GM19240 (cell line): Measurements from ENCODE around the gene ADNP.
"Not testable (repeated sequence)": the region's sequence is repeated elsewhere in the genome, so short reads cannot be mapped to it uniquely, and the experiment has no call there.

Source experiments
- DNase-seq: peaks from one replicate; pipeline ENCODE4 v3.0.0; 2011; ENCODE audit warnings: low spot score; ENCODE audit not compliant: insufficient read length

ADNP gene

DNA sequence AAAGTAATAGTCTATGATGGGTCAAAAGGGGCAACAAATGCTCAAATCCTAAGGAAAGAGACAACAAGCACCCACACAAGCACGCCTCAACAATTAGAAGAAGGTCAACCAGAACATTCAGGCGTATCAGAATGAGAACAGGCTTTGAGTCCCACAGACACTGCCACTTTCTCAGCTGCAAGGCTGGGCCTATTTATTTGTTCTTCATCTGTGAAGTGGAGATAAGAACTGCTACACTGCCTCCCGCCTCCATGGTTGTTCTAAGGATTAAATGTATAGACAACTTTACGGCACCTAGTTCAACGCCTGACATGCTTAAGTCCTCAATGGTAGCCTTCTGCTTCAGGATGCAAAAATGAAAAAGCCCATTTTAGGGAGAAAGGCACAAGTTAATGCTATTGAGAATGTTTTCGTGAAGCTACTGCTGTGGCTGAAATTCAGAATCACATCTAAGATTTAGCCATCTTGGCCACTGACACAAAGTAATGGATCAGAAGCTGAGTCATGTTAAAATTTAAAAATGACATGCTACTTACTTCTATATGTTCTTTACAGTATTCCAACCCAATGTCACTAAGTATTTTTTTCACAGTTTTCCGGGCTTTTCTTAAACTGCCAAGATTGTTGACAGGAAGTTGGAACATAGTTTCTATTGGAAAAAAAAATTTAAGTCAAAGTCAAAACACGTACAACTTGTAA, 27.7 kb downstream of the ADNP start:
- DNase-seq = no peak

DNA sequence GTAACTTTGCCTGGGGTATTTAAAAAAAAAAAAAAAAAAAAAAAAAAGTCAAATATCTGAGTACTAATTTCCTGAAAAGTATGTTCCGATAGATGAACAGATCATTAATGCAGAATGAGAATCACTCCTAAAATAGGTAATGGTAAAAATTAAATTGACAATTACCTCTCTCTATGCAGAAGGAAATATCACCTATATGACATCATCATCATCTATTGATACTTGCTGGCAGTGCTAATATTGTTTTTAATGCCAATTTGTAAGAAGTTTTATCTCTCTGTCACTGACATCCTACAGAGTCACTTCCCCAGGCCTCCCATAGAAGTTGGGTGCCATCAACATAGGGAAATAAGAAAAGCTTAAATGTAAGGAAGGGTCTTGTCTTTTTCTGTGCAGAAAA, 29.9 kb downstream of the ADNP start:
- DNase-seq = no peak

DNA sequence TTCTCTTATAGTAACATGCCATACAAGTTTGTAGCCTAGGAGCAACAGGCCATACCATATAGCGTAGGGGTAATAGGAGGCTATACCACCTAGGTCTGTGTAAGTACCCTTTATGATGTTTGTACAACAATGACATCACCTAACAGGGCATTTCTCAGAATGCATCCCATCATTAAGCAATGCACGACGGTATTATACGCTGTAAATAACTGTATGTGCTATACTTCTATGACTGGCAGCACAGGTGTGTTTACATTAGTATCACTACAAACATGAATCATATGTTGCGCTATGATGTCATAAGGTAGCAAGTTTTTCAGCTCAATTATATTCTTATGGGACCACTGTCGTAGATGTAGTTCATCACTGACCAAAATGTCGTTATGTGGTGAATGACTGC, 31.0 kb downstream of the ADNP start:
- DNase-seq = no peak

- DNase-seq = no peak
Observed at GRCh38 chr20:50898475-50898874, 32.8 kb downstream of the ADNP start.

GRCh38 chr20:50895111-50895830, 36.0 kb downstream of the ADNP start:
- DNase-seq = no peak

- no peak for DNase-seq
Observed at GRCh38 chr20:50893620-50894019, 37.6 kb downstream of the ADNP start.

GRCh38 chr20:50892394-50892793, 38.8 kb downstream of the ADNP start:
- DNase-seq = no peak

- DNase-seq = no peak
Observed at GRCh38 chr20:50891138-50891537, 40.1 kb downstream of the ADNP start.

DNA sequence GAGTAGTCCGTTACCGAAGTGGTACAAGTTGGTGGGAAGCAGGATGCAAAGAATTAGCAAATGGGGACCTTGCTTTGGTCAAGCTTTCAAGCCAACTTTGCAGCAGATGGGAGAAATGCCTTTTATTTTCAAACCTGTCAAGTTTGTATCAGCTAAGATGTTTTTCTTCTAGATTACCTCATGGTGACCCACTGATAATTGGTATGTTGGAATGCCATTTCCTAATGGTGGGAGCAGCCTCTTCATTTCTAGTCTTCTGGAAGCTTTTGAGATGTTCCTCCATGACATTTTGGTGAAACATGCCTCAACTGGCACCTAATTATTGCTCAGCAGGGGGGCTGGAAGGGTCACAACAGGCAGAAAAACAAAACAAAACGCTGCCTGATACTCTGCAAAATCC, 43.7 kb downstream of the ADNP start:
- DNase-seq = no peak

GRCh38 chr20:50886184-50886790, 45.0 kb downstream of the ADNP start:
- no peak for DNase-seq

DNA sequence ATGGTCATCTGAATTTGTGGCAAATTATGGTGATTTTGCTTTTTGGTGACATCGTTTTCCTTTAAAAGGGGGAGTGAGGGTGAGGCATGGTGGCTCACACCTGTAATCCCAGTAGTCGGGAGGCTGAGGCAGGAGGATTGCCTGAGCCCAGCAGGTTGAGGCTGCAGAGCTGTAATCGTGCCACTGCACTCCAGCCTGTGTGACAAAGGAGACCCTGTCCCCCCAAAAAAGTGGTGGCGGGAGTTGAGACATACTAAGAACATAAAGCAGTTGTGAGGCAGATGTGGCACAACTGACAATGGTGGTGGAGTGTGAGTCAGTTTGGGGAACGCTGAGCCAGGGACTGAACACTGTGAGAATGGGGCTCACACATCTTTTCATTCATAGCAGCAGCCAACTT, 45.5 kb downstream of the ADNP start:
- no peak for DNase-seq

- DNase-seq = no peak
Observed at GRCh38 chr20:50885068-50885467, 46.2 kb downstream of the ADNP start.

- DNase-seq = no peak
Observed at GRCh38 chr20:50883856-50884255, 47.4 kb downstream of the ADNP start.

DNA sequence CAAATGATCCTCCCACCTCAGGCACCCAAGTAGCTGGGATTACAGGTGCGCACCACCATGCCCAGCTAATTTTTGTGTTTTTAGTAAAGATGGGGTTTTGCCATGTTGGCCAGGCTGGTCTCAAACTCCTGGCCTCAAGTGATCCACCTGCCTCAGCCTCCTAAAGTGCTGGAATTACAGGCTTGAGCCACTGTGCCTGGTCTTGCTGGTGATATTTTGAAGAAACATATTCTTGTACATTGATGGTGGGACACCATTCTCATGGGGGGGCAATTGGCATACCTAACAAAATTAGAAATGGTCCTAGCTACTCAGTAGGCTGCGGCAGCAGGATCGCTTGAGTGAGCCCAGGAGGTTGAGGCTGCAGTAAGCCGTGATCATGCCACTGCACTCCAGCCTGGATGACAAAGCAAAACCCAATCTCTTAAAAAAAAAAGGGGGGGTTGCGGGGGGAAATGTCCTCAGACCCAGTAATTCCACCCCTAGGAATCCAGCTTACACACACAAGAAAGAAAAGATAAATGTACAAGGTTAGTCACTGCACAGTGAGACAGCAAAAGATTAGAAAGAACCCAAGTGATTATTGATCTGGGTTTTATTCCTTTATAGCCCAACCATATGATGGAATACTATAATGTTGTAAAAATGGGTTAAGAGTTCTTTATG, 49.3 kb downstream of the ADNP start:
- not testable (repeated sequence) for DNase-seq

DNA sequence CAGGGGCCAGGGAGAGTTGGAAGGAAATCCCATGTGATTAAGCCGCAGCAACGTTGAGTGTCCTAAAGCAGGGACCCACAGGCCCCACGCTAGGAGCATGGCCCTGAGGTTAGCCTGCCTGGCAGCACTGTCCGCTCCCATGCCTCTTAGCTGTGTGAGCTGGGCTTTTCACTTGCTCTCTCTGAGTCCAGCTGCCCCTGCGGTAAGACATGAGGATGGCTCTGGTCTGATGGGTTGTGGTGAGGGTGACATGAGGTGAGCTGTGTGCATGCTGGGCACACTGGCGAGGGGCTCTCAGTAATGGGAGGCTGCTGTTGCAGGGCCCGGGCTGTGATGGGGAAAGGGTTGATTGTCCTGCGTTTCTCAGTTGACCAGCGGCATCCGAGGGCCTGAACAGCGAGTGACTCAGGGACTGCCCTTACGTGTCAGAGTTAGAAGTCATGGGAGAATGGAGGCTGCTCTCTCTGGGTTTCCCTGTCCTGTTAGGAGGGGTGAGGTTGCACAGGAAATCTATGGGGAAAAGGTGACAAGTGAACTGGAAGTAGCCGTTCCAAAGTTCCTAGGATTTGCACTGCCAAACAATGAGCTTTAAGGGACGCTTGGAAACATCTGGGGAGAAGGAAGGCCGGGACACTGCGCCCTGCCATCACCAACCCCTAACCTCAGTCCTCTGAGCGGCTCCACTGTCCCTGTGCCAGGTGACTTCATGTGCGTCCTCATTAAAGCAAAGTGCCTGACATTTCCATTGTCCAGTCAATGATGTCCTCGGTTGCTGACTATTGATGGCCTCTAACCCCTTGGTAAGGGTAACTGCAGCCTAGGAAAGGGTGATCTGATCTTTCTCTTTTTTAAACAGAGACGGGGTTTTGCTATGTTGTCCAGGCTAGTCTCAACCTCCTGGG, 51.3 kb downstream of the ADNP start:
- DNase-seq = no peak

DNA sequence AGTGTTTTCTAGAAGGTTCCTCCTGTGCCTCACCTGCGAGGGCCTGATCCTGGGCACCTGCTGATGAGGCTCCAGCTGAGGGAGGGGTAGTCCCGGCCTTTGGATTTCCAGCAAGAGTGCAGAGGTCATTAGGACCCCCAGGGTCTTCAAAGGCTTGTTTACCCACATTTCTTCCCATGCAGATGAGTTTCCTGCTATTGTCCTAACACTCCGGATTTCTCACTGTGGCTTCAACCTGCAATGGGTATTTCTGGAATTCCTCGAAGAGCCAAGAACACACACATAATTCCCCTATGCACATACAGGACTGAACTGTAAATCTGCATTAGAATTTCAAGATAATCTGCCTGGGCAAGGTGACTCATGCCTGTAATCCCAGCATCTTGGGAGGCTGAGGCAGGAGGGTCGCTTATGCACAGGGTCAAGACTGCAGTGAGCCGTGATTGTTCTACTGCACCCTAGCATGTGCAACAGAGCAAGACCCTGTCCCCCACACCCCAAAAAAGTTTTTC, 53.9 kb downstream of the ADNP start:
- no peak for DNase-seq

DNA sequence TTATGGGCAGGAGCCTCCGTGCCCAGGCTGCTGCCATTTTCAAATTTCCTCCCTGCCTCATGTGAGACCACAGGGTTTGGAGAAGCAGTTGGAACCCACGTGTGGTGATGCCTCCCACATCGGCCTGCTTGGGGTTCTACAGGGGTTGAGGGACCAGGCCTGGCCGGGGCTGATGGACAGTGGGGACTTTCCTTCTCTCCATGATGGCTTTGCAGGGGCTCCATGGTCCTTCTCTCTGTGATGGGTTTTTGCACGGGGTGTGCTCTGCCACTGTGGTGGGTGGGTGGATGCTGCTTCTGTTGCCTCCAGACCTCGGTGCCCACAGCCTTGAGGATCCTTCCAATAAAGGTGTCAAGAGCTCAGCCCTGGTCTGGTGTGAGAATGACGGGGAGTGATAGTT, 54.4 kb downstream of the ADNP start:
- no peak for DNase-seq

DNA sequence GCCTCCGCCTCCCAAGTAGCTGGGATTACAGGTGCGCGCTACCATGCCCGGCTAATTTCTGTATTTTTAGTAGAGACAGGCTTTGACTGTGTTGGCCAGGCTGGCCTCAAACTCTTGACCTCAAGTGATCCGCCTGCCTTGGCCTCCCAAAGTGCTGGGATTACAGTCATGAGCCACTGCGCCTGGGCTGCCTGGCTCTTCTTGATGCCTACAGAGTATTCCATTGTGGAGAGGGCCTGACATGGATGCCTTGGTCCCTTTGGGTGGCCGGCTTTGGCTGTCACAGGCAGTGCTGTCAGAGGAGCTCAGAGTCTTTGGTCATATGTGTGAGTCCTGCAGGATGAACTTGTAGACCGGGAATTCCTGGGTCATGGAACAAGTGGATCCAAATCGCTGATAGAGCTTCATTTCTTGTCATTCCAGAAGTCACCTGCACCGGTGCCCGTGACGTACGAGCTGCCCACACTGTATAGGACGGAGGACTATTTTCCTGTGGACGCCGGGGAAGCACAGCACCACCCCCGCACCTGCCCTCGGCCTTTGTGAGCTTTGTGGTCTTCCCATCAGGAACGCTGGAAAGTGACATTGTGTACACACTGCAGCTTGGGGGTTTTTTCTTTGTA, 55.1 kb downstream of the ADNP start:
- DNase-seq = no peak

DNA sequence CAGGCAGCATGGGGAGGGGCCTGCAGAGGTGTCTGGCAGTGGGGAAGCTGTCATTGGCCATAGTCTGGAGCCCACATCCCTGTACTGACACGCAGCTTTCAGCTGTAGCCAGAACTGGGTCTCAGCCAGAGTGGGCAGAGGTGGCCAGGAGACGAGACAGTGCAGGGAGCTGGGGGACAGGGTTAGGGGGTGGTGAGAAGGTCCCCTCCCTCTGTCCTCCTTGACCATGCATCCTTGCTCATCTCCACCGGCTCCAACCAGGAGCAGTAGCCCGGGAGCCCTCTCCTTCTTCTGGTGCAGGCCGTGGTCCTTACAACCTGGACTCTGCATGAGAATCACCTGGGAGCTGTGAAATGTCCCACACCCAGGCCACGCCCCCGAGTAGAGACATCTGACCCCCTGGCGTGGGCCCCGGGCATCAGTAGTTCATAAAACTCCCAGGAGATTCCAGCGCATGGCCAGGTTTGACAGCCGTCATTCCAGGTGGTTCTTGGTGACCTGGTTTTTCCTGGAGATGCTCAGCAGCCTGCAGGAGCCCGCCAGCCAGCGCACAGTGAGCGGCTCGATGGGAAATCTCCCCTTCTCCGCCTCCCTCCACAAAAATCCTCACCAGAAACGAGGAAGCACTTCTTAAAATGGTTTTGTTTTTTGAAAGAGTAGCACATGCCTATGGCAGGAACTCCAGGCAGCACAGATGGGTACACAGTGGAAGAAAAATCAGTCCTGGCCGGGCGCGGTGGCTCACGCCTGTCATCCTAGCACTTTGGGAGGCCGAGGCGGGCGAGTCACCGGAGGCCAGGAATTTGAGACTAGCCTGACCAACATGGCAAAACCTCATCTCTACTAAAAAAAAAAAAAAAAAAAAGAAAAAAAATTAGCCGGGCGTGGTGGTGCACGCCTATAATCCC, 56.2 kb downstream of the ADNP start:
- no peak for DNase-seq
